HEK293 (cell line): ENCODE results near the gene NTNG1.

ENCODE experiments used
- CTCF ChIA-PET: fragments of 350-600 bp; formaldehyde crosslinking; extraction: SDS; loops from one replicate; lab custom pipeline; 2021; ENCODE audit warnings: antibody characterized with exemption; lab: Yijun Ruan, JAX
- POLR2A ChIA-PET: fragments of 300-600 bp; formaldehyde crosslinking; extraction: SDS; loops from one replicate; lab custom pipeline; 2020; ENCODE audit warnings: antibody characterized with exemption, inconsistent platforms; lab: Yijun Ruan, JAX
- H3K27ac ChIP-seq: fragments of 200-500 bp; sonication (Bioruptor generic); 2 replicates; pipeline ENCODE4 v1.5.1; 2014; ENCODE audit warnings: low read depth, low read length, control low read depth, inconsistent platforms; ENCODE audit errors: extremely low read depth
- H3K36me3 ChIP-seq, 2 experiments: fragments of 200-500 bp in 1 of 2; sonication (Bioruptor generic) in 1 of 2; 1 replicate in 1 of 2; 2 replicates in 1 of 2; pipeline ENCODE4 v1.5.1; 2014 to 2017; ENCODE audit warnings: inconsistent platforms in 2 of 2, low read length in 2 of 2; ENCODE audit not compliant: control insufficient read depth in 2 of 2, insufficient read depth in 1 of 2
- H3K4me1 ChIP-seq: fragments of 200-500 bp; sonication (Bioruptor generic); 2 replicates; pipeline ENCODE4 v1.5.1; 2014; ENCODE audit warnings: mild to moderate bottlenecking, low read length, inconsistent platforms; ENCODE audit not compliant: control insufficient read depth, insufficient read depth
- H3K4me3 ChIP-seq: 2 replicates; pipeline ENCODE4 v1.5.1; 2011; ENCODE audit warnings: low read depth, mild to moderate bottlenecking, control low read depth, low read length, moderate library complexity
- H3K9me3 ChIP-seq: fragments of 200-500 bp; sonication (Bioruptor generic); 2 replicates; pipeline ENCODE4 v1.5.1; 2014; ENCODE audit warnings: low read depth, low read length, inconsistent platforms; ENCODE audit not compliant: control insufficient read depth, insufficient read depth
- HOXA7 ChIP-seq: sonication (generic); formaldehyde crosslinking; IDR thresholded peaks from 2 replicates; pipeline ENCODE4 v1.8.1; 2022; ENCODE audit warnings: missing genetic modification reagents, borderline replicate concordance
- KLF17 ChIP-seq: fragments of 450-650 bp; formaldehyde crosslinking; IDR thresholded peaks from 2 replicates; pipeline ENCODE4 v1.5.1; 2016; ENCODE audit warnings: missing biosample characterization, missing genetic modification characterization
- MYNN ChIP-seq: fragments of 450-650 bp; formaldehyde crosslinking; IDR thresholded peaks from 2 replicates; pipeline ENCODE4 v1.5.1; 2016; ENCODE audit warnings: missing biosample characterization, missing genetic modification characterization, borderline replicate concordance
- OVOL3 ChIP-seq: fragments of 450-650 bp; formaldehyde crosslinking; IDR thresholded peaks from 2 replicates; pipeline ENCODE4 v1.5.1; 2016; ENCODE audit warnings: missing biosample characterization, missing genetic modification characterization
- REPIN1 ChIP-seq: fragments of 450-650 bp; formaldehyde crosslinking; IDR thresholded peaks from 2 replicates; pipeline ENCODE4 v1.5.1; 2017; ENCODE audit warnings: missing biosample characterization, missing genetic modification characterization, low read depth
- SALL2 ChIP-seq: fragments of 450-650 bp; formaldehyde crosslinking; IDR thresholded peaks from 2 replicates; pipeline ENCODE4 v1.5.0; 2017; ENCODE audit warnings: missing biosample characterization, mild to moderate bottlenecking, missing genetic modification characterization, borderline replicate concordance
- ZNF121 ChIP-seq: fragments of 450-650 bp; formaldehyde crosslinking; IDR thresholded peaks from 2 replicates; pipeline ENCODE4 v1.5.1; 2016; ENCODE audit warnings: missing biosample characterization, missing genetic modification characterization
- ZNF174 ChIP-seq: fragments of 450-650 bp; formaldehyde crosslinking; IDR thresholded peaks from 2 replicates; pipeline ENCODE4 v1.5.0; 2017; ENCODE audit warnings: missing biosample characterization, mild to moderate bottlenecking, missing genetic modification characterization
- ZNF202 ChIP-seq: fragments of 450-650 bp; formaldehyde crosslinking; IDR thresholded peaks from 2 replicates; pipeline ENCODE4 v1.5.1; 2016; ENCODE audit warnings: missing biosample characterization, missing genetic modification characterization, borderline replicate concordance
- ZNF23 ChIP-seq: fragments of 450-650 bp; formaldehyde crosslinking; IDR thresholded peaks from 2 replicates; pipeline ENCODE4 v1.5.1; 2016; ENCODE audit warnings: missing biosample characterization, missing genetic modification characterization, borderline replicate concordance
- ZNF324 ChIP-seq: fragments of 450-650 bp; formaldehyde crosslinking; IDR thresholded peaks from 2 replicates; pipeline ENCODE4 v1.5.1; 2016; ENCODE audit warnings: missing biosample characterization, missing genetic modification characterization
- ZNF37A ChIP-seq: fragments of 450-650 bp; IDR thresholded peaks from 2 replicates; pipeline ENCODE4 v1.5.1; 2018; ENCODE audit warnings: missing biosample characterization, missing genetic modification characterization
- ZNF48 ChIP-seq: fragments of 450-650 bp; formaldehyde crosslinking; IDR thresholded peaks from 2 replicates; pipeline ENCODE4 v1.5.1; 2016; ENCODE audit warnings: missing biosample characterization, missing genetic modification characterization
- ZNF514 ChIP-seq: fragments of 450-650 bp; formaldehyde crosslinking; IDR thresholded peaks from 2 replicates; pipeline ENCODE4 v1.5.1; 2016; ENCODE audit warnings: missing biosample characterization, missing genetic modification characterization
- ZNF549 ChIP-seq: fragments of 450-650 bp; IDR thresholded peaks from 2 replicates; pipeline ENCODE4 v1.5.1; 2018; ENCODE audit warnings: missing biosample characterization, missing genetic modification characterization, mild to moderate bottlenecking, inconsistent platforms, moderate library complexity
- ZNF580 ChIP-seq: fragments of 450-650 bp; formaldehyde crosslinking; IDR thresholded peaks from 2 replicates; pipeline ENCODE4 v1.5.1; 2016; ENCODE audit warnings: missing biosample characterization, missing genetic modification characterization
- ZNF624 ChIP-seq: fragments of 450-650 bp; formaldehyde crosslinking; IDR thresholded peaks from 2 replicates; pipeline ENCODE4 v1.5.1; 2017; ENCODE audit warnings: missing biosample characterization, missing genetic modification characterization
- ZNF629 ChIP-seq: fragments of 450-650 bp; formaldehyde crosslinking; IDR thresholded peaks from 2 replicates; pipeline ENCODE4 v1.5.1; 2017; ENCODE audit warnings: missing biosample characterization, missing genetic modification characterization
- ZNF658 ChIP-seq: fragments of 450-650 bp; formaldehyde crosslinking; IDR thresholded peaks from 2 replicates; pipeline ENCODE4; 2016; ENCODE audit warnings: missing biosample characterization, missing genetic modification characterization
- ZNF660 ChIP-seq: fragments of 450-650 bp; IDR thresholded peaks from 2 replicates; pipeline ENCODE4 v1.5.1; 2018; ENCODE audit warnings: missing biosample characterization, mild to moderate bottlenecking, missing genetic modification characterization
- ZNF791 ChIP-seq: fragments of 450-650 bp; formaldehyde crosslinking; IDR thresholded peaks from 2 replicates; pipeline ENCODE4 v1.5.1; 2016; ENCODE audit warnings: missing biosample characterization, missing genetic modification characterization
- ZSCAN18 ChIP-seq: fragments of 450-650 bp; formaldehyde crosslinking; IDR thresholded peaks from 2 replicates; pipeline ENCODE4 v1.5.1; 2016; ENCODE audit warnings: missing biosample characterization, missing genetic modification characterization

NTNG1 gene

GRCh38 chr1:107286125-107286524, 145.3 kb downstream of the NTNG1 start:
- CTCF ChIA-PET, result interaction anchor here (1.7 kb wide), 1 partner anchor 9 kb away, joined by 7 read pairs; no protein-coding TSS in a partner anchor
- POLR2A ChIA-PET, result no interaction called here
- TF ChIP-seq HOXA7 (CRISPR knock-in tag) (no peak), ZNF580 (tag by site-specific recombination) (no peak), SALL2 (tag by site-specific recombination) (no peak), ZNF629 (no peak), OVOL3 (tag by site-specific recombination) (no peak), ZNF549 (no peak)
- Histone ChIP-seq H3K27ac (no peak overlapping the region), H3K4me1 (no peaks in the 10 kb centered on the region), H3K4me3 (no peak overlapping the region), H3K9me3 (no peaks in the 10 kb centered on the region), H3K36me3 (no peaks in the 10 kb centered on the region)

- ChIA-PET CTCF (interaction anchor here (0.6 kb wide), 1 partner anchor 529 kb away, joined by 6 read pairs; no protein-coding TSS in a partner anchor), POLR2A (no interaction called here)
- H3K27ac ChIP-seq, result no peak overlapping the region
- no peaks in the 10 kb centered on the region for H3K36me3 ChIP-seq
- no peaks in the 10 kb centered on the region for H3K4me1 ChIP-seq
- no peaks in the 10 kb centered on the region for H3K9me3 ChIP-seq
- H3K4me3 ChIP-seq, result no peak overlapping the region
- TF ChIP-seq ZNF174 (tag by site-specific recombination), result no peak
- TF ChIP-seq ZNF660 (tag by site-specific recombination), result no peak
- TF ChIP-seq REPIN1 (tag by site-specific recombination), result no peak
- TF ChIP-seq ZNF791 (tag by site-specific recombination), result no peak
- no peak for TF ChIP-seq ZSCAN18 (tag by site-specific recombination)
- TF ChIP-seq MYNN (tag by site-specific recombination), result no peak
- no peak for TF ChIP-seq ZNF658
- no peak for TF ChIP-seq ZNF23 (tag by site-specific recombination)
- TF ChIP-seq KLF17 (tag by site-specific recombination), result no peak
- TF ChIP-seq ZNF514 (tag by site-specific recombination), result no peak
Observed at GRCh38 chr1:107291987-107292386, 151.1 kb downstream of the NTNG1 start.

GRCh38 chr1:107293901-107294613, 153.2 kb downstream of the NTNG1 start:
- TF ChIP-seq ZNF121 (no peak), ZNF48 (tag by site-specific recombination) (no peak), ZNF324 (no peak), ZNF624 (tag by site-specific recombination) (no peak), ZNF37A (tag by site-specific recombination) (no peak), ZNF629 (no peak), ZNF202 (tag by site-specific recombination) (no peak)
- TF ChIP-seq, all 188 proteins: peak for 0
- ChIA-PET CTCF (interaction anchor here (0.6 to 1.7 kb wide), 2 partner anchors 17 to 457 kb away, joined by 3 to 4 read pairs; no protein-coding TSS in a partner anchor), POLR2A (no interaction called here)
- Histone ChIP-seq H3K4me1 (no peaks in the 10 kb centered on the region), H3K4me3 (no peak overlapping the region), H3K9me3 (no peaks in the 10 kb centered on the region), H3K36me3 (no peaks in the 10 kb centered on the region), H3K27ac (no peak overlapping the region)
